NOMO-1 treated with DMSO at 0.1 percent for 48 hours (cell line): ENCODE results near the gene TMEM51.

Experiments
- DNase-seq: peaks from one replicate; lab custom pipeline; 2025; ENCODE audit not compliant: unreplicated experiment; lab: John Stamatoyannopoulos, UW

The TMEM51 gene

DNA sequence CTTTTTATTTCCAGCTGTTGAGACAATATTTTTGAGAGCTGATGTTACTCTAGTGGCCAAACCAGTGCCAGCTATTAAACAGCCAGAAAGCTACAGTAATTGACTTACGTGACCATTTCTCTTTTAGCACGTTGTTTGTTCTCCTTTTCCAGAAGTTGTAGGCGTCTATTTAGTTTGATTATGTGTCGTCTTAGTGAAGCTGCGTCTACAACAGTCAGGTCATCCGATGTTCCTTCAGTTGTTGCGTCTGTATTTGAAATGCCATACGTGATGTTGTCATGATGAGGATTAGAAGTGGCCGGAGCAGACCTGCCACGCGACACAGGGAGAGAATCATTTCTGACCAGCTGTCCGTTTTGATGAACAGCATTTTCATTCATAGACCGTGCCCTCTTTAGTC, 38.2 kb downstream of the TMEM51 start:
- DNase-seq: no peak

DNA sequence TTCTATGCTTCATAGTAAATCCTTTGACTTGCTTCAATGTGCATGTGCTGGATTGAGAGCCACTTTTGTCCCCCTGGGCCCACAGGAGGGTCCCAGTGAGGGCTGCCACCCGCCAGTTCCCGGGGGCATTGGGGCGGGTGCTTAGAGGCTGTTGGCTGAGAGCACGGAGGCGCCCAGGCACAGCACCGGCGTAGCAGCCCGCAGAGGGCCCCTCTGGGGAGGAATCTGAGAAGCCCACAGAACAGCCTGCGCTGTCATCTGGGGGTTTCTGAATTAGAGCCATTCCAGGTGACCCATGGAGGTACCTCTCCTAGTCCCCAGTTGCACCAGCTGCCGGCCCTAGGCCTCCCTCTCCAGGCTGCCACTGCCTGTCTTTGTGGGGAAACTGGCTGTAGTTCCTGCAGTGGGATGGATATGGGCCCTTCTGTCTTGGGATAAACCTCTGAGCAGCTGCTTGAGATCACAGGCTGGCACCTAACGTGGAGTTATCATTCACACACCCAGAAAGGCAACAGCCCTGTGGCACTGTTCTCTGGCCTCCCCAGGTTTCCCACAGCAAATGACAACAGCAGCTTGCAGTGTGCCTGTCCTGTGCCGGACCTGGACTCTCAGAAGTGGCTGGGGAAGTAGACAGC, 39.5 kb downstream of the TMEM51 start:
- no peak for DNase-seq

DNA sequence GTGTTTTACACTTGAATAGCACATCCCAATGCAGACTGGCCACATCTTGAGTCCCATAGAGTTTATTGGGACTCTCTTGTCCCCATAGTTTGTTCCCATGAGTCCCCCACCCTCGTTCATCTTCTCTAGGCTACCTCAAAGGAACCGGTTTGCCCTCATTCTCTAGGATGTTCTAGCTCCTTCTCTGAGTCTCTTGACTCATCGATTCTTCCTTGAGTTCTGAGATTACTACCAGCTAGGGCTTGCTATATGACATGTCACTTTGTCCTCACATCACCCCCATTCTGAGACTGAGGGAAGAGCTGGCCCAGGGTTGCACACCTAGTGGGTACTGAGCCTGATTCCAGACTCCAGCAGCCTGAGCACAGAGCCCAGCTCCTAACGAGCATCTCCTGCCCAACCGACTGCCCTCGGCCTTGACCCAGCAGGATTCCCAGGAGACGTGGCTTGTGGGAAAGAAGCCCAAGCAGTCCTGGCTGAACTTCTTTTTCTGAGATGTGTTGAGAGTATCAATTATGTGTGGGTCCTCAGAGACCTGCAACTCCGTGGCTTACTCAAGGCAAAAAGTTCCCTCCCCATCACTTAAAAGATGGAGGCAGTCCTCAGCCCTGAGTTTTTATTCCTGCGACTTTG, 42.0 kb downstream of the TMEM51 start:
- DNase-seq: no peak

DNA sequence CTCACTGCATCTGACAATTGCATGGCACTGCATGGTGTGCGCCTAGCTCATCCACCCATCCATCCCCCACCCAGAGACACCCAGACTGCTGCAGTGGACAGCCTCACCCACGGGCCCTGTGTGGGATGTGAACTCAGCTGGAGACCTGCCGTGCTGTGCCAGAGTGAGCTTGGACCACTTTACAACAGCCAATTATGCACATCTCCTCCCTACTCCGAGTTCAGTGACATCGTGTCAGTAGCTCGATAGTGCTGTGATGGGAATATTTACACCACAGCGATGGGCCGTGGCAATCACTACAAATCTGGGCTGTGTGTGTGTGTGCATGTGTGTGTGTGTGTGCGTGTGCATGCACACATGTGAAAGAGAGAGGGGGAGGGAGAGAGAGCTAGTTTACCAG, 42.5 kb downstream of the TMEM51 start:
- no peak for DNase-seq

DNA sequence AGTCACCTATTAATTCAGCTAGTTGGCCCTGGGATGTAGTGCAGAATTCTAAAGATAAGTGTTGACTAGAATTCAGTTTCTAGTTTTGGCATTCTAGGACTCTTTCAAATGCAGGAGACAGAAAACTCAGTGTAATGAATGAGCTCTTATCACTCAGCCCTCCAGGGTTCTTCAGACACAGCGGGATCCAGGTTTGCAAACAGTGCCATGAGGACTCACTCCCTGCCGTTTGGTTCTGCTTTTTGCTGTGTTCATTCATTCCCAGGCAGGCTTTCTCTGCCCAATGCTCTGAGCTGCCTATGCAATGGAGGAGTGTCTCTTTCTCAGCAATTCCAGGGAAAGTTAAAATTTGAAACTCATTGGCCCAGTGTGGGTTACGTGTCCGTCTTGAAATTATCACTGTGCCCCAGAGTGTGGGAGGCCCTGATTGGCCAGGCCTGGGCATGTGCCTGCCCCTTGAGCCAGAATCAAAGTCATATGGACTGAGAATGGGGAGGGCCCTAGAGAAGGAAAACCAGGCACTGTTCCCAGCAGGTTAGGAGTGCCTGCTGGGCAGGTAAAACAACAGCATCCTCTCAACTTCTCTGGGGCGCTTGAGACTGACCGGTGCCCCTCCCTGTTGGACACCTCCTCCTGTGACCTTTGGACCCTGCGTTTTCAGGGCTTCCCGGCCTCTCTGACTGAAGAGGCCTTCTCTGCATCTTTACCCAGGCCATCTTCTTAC, 43.4 kb downstream of the TMEM51 start:
- no peak for DNase-seq

DNA sequence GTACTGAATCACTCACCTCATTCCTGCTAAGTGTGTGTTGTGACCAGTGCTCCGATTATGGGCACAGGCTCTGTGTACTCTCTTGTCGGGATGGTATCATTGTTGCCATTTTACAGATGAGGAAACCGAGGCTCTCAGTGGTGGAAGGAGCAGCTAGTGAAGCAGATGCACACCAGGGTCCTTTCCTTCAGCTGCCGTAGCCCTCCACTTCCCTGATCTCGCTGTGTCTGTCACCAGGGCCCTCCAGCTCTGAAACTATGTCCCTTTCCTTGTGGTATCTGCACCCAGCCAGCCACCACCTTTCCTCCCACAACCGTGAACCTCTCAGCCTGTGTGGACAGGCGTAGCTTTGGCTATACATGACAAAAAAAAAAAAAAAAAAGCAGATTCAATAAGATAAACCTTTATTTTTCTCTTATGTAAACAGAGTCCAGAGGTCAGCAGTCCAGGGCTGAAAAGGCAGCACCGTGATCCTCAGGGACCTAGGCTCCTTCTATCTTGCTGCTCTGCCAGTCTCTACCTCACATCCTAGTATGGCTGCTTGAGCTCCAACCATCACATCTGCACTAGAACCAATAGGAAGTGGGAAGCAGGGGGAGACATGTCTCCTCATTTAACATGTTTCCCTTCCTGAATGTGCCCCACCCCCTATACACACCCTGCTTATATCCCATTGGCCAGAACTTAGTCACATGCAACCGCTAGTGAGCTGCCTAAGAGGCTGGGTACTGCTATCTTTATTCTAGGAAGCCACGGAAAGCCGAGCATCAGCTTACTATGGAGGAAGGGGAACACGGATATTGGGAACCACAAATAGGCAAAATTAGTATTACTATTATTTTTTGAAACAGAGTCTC, 44.3 kb downstream of the TMEM51 start:
- no peak for DNase-seq

DNA sequence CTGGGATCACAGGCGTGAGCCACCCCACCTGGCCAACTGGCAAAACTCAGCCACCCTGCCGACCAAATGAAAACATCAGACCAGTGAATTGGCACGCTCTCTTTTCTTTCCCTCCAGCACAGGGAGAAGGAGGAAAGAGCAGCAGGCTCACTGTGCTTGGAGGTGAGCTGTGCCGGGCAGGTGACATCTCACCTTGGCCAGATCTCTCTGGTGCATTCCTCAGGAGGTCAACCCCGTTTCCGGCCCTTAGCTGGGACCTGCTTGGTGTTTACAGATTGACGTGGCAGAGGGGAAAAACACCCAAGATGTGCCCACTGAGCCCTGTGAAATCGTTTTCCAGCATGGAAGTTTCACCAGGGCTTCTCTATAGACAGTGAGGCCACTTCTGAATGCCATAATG, 45.1 kb downstream of the TMEM51 start:
- no peak for DNase-seq

DNA sequence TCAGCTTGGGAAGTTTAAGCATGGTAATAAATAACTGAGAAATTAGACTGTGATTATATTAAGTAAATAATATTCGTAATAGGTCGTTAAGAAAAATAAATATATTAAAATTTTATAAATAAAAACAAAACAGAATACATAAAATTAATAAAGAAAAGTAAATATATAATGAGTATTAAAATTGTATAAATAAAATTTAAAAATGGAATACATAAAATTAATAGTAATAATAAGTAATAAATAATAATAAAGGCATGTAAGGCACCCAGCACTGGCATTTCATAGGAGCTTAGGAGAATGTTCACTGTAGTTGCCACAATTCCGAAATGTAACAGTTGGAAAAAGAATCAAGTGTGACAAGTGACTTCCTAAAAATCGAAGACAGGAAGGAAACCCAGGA, 47.7 kb downstream of the TMEM51 start:
- no peak for DNase-seq

DNA sequence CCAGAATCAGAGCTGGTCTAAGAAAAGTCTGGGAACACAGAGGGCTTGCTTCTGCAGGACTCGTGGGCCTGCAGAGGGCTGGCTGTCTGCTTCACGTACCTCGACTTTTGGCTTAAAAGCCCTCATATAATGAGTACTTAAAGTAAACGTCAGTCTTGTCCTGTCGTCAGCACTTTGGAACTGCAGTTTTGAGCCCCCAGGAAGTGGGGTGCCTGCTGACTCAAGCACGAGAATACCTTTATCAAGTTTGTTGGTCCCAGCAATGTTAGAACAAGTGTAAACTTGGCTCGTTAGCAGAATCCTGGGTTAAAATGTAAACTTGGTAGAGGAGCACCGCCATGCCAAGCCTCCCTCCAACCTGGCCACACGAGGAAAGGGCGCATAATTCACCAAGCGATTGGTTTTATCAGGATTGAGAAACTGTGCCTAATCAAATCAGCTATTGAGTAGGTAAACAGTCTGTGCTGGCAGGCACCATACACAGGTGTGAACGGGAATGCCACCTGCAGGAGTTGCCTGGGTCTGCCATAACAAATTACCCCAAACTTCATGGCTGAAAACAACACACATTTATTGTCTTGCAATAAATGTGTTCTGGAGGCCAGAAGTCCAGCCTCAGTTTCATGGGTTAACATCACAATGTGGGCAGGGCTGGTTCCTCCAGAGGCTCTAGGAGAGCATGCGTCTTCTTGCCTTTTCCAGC, 48.5 kb downstream of the TMEM51 start:
- no peak for DNase-seq

DNA sequence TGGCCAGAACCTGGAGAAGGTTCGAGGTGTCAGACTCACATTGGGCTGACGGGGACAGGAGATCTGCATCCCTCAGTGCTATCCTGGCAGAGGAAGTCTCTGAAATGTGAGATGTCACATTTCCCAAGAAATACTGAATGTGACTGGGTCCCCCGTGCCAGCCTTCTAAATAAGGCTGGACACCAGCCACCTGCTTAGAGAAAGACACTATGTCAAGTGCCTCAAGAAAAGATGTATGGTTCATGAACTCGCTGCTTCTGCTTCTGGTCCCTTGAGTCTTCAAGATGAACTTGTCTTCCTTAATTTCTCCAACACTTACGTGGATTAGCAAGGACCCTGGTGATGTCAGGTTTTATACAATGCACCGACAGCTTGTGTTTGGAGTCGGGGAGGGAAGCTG, 51.4 kb downstream of the TMEM51 start:
- DNase-seq: no peak

DNA sequence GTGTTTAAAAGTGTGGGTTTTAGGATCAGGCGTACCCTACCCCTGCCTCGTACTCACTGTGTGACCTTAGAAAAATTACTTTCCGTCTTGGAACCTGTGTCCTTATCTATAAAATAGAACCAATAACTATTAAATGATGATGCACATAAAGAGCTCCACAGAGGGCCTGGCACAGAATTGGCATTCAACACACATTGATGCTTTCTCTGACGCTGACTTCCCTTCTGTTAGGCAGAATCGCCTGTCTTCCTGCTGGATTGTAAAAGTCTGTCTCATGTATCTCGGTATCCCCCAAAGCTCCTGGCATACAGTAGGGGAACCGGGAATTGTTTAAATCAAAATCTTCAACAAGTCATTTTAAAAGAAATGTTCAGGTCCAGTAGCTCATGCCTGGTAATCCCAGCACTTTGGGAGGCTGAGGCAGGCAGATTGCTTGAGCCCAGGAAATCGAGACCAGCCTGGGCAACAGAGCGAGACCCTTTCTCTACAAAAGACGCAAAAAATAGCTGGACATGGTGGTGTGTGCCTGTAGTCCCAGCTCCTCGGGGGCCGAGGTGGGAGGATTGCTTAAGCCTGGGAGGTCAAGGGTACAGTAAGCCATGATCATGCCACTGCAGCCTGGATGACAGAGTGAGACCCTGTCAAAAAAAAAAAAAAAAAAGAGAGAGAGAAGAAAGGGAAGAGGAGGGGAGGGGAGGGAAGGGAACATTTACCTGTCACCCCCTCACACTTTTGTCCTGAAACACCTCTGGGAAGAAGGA, 52.2 kb downstream of the TMEM51 start:
- no peak for DNase-seq

DNA sequence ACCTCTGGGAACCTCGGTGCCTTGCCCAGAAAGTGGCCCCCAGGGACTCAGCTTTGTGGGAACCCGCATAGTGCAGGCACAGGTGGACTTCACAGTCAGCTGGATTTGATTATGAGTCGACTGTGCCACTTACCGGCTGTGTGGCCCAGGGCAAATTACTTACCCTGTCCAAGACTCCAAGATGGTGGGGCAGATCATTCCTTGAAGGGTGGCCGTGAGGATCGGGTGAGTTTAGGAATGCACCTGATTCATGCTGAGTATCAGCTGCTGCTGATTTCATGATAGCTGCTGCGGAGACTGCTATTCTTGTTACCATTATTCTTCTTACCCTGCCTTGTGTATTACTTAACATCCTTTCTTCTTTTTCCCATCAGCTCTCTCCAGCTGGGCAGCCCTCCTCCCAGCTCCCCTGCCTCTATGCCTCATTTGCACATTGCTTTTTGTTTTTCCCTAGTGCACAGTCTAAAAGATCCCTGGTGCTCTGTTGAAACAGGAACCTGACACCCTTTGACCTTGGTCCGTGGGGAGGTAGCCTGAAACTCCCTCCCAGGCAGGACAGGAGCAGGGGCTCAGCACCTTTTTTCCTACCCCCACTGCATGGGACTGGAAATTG, 53.0 kb downstream of the TMEM51 start:
- no peak for DNase-seq

DNA sequence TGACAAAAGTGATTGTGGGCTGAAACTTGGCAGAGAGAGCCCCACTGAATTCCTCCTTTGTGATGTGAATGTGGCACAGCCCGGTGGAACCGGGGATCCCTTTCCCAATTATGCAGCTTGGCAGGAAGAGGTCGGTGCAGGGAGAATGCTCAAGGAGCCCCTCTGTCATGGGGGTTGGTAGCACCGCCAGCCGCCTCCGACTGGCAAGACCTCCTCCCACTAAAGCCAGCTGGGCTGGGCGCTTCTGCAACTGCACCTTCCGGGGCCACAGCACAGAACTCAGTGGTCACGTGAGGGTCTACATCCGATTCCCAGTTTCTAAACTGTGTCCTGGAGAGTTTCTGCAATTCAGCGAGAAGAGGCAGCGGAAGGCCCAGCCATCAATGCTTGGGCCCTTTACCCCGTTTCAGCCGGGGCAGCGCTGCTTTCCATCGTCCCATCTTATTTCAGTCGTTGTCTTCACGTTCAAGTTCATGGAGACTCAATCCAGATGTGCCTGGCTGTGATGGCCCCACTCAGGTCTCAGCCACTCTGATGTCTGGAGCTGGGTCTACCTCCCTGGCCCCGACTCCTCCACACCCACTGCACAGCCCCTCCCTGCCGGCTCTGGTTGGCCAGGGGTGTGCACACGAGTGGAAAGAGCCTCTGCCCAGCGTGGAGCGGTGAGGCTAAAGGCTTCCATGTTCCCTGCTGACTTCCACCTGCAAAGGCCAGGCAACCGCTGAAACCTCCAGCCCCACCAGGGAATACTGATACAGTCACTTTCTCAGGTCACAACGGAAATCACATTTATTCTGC, 53.7 kb downstream of the TMEM51 start:
- no peak for DNase-seq

DNA sequence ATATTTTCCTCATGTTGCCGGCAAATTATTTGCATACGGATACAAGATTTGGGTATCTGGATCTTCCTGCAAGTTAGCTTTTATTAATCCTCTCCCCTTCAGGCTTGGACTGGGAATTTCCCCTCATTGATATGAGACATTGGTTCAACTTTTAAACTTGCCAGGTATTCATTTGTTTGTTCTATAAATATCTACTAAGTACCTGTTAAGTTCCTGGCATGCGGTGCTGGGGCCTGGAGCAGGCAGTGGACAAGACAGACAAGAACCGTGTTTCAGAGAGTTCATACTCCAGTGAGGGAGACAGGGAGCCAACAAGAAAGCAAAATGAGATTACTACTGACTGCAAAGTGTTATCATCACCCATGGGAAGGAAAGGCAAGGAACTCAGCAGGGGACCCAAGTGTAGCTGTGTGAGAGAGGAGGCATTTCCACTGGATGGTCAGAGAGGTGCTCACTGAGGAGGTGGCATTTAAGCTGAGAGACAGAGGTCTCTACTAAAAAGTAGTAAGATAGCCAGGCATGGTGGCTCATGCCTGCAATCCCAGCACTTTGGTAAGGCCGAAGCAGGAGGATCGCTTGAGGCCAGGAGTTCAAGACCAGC, 54.4 kb downstream of the TMEM51 start:
- DNase-seq: no peak

DNA sequence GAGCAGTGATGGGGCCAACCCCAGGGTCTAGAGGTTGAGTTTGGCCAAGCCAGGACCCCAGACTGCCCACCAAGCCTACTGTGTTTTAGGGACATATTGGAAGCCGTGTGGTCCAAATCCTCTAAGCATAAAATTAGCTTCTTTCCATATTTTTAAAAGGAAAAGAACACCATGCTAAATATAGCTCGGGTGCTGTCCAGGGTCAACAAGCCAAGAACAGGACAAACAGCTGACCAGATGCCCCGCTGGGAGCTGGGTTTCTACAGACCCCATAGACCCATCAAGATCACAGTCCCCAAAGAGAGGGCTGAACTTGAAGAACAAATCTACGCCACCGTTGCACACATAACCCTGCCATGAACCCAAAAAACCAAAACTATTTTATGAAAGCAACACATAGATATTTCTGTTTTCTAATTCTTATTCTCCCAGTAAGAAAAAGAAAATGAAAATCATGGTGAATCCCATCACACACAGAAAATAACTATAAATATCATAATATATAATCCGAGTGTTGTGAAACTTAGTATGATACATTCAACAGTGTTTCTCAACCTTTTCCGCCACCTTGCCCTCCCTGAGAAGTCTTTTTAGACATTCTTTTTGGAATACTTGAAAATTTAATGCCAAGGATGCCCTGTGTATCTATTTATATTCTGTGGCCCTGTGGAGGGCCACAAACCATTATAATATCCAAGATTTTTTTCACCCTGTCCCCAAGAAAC, 57.3 kb downstream of the TMEM51 start:
- DNase-seq: no peak

DNA sequence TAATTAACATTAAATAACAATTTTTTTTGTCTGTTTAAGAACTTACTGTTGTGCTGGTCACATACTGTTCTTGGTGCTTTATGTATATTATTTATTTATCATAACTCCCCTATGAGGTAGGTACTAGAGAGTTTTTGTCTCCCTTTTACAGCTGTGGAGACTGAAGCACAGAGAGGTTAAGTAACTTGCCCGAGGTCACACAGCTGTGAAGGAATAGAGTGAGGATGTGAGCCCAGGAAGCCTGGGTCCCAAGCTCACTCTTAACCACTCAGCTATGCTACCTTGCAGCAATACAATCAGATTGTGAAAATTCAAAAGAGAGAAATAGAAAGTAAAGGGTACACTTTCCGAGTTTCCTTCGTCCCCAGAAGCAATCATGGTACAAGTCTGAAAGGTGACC, 57.9 kb downstream of the TMEM51 start:
- DNase-seq: no peak

DNA sequence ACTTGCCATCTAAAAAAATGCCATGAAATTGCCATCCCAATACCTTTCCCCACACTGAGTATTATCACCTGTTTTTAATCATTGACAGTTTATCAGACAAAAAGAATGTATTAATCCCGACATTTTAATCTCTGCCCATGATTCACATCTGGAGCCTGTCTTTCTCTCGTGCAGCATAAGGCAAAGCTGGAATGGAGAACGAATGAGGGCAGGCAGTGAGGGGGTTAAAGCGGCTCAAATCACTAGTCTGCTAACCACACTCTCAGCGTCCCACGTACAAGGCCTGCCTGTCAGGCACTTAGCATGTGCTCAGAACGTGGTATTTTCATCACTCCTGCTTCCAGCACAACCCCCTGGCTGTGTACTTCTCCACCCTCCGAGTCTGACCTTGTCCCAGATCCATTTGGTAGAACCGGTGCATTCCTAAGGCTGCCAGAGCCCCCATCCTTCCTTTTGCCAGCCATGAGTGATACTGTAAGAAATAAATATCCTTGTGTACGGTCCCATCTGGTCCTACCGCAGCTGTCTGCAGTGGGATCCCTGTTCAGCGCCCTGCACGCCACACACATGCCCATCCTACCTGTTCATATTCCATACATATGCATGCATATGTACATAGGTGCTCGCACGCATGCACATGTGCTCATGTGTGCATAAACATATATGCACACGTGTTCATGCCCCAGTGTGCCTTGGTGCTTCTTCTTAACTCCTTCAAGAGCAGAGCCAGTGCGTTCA, 58.8 kb downstream of the TMEM51 start:
- DNase-seq: no peak
